Activated gamma-delta T cell treated with anti-CD3 and anti-CD28 coated beads, Interleukin-2, amount 50 U/mL, for 16 hours (primary cell): ENCODE results near the gene USP5.
A peak's percentile ranks its signal among the peaks of the same experiment; 100 is the strongest.

ENCODE experiments used
- DNase-seq: peaks from one replicate; pipeline ENCODE4 v3.0.0-alpha.2; 2020; ENCODE audit warnings: low read depth

USP5 gene

DNA sequence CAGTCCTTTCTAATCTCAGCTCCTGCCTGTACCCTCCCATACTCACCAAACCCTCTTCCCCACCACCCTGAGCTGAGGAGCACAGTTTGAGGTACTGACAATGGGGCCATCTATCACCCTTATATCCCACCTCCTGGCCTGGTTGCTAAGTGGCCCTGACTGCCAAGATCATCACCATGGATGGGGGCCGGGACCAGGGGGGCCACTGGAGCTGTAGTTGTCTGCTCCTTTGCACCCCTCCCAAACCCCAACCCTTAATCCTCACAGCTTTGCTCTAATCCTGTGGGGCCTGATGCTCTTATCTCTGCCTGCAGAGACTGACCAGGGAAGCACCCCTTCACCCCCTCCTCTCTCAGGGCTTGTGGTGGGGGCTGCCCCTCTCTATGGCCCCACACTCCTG, 11.6 kb upstream of the USP5 start:
- no peak for DNase-seq

DNA sequence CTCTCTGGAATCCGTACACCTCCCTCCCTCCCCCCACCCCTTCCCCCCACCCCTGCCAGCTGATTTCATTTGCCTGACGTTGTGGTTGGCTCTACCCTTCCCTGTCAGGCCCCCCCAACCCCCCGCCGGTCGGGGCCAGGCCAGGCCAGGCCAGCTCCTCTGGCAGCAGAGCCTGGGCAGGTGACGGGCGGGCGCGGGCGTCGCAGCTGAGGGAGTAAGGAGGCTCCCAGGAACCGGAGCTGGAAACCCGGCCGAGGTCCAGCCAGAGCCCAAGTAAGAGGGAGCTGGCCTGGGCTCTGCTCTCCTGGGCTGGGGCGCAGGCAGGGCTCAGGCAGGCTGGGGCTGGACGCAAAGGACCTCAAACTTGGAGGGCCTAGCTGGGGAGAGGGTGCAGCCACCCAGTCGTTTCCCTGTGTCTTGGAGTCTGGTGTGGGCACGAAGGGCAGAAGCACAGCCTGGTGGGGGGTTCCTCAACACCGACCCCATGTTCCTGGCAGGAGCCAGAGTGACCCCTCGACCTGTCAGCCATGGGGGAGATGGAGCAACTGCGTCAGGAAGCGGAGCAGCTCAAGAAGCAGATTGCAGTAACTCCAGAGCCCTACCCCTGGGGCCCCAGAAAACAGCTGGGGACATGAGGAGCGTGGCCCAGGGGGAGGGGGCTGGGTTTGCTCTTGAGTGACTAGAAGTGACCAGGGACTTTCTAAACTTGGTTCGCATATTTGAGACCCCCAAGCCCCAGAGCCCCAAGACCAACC, 11.0 kb upstream of the USP5 start, which contains the start of gene GNB3:
Gene GNB3 (plus strand): TSS at position 165 of the 755 bp plus-strand sequence. CDS start 363 bp downstream, at position 528.
- DNase-seq = no peak

DNA sequence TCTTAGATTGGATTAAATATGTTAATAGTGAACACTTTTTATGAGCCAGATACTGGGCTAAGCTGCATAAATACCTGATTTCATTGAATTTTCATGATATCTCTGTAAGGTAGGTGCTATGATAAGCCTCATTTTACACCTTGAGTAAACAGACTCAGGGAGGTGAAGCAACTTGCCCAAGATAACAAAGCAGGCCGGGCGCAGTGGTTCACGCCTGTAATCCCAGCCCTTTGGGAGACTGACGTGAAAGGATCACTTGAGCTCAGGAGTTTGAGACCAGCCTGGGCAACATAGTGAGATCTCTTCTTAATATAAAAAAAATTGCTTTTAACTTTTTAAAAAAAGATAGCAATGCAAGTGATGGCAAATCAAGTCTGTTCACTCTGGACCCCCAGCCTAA, 9.9 kb upstream of the USP5 start:
- DNase-seq = no peak

DNA sequence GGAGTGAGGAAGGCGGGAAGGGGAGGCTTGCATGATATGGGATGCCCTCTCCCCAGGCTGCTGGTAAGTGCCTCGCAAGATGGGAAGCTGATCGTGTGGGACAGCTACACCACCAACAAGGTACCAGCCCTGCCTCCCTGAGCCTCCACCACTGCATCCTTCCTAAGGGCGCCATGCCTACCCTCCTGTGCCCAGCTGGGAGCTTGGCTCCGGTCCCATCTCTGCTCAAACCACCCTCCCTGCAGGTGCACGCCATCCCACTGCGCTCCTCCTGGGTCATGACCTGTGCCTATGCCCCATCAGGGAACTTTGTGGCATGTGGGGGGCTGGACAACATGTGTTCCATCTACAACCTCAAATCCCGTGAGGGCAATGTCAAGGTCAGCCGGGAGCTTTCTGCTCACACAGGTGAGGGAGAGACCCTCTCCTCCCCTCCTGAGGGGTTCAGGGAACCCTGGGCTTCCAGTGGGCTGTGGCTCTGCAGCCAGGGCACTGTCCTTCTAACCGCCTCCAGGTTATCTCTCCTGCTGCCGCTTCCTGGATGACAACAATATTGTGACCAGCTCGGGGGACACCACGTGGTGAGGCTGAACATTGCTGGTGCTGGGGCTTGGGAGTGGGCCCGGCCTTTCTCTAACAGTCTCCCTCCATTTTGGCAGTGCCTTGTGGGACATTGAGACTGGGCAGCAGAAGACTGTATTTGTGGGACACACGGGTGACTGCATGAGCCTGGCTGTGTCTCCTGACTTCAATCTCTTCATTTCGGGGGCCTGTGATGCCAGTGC, 8.6 kb upstream of the USP5 start:
- DNase-seq = no peak

DNA sequence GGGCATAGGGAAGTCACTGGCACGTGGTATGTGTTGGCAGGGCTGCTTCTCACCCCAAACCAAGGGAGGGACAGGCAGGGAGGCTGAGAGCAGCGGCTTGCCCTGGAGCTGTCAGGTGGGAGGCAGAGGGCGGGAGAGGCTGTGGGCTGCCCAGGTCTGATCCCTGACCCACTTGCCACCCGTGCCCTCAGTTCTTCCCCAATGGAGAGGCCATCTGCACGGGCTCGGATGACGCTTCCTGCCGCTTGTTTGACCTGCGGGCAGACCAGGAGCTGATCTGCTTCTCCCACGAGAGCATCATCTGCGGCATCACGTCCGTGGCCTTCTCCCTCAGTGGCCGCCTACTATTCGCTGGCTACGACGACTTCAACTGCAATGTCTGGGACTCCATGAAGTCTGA, 6.6 kb upstream of the USP5 start:
- DNase-seq = no peak

DNA sequence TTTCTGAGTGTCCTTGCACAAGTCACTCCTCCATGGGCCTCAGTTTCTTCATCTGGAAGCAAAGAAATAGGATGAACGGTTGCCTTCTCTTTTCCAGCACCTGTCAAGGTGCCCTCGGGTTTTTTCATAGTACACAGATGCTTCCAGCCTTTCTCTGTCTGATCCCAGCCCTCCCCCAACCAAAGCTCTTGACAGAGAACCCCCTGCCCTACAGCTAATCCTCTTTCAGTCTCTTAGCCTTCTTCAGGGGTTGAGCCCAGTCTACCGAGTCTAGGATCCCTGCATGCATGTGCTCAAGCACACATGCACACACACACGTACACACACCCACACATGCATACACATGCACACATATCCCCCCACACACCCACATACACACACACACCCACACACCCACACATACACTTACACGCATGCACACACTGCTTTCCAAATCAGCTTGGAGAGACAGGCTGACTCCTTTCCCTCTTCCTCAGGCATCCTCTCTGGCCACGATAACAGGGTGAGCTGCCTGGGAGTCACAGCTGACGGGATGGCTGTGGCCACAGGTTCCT, 5.6 kb upstream of the USP5 start:
- no peak for DNase-seq

DNA sequence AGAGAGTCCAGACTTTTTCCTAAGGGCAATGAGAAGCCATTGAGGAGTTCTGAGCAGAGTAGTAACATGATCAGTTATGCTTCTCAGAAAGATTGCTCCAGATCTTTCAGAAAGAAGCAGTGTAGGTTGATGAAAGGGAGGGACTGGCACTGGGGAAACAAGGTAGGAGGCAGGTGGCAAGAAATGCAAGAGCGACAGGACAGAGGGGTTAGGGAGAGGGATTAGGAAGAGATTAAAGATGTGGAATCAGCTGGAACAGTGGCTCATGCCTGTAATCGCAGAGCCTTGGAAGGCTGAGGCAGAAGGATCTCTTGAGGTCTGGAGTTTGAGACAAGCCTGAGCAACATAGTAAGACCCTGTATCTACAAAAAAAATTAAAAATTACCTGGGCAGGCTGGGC, 4.3 kb upstream of the USP5 start:
- DNase-seq = no peak

DNA sequence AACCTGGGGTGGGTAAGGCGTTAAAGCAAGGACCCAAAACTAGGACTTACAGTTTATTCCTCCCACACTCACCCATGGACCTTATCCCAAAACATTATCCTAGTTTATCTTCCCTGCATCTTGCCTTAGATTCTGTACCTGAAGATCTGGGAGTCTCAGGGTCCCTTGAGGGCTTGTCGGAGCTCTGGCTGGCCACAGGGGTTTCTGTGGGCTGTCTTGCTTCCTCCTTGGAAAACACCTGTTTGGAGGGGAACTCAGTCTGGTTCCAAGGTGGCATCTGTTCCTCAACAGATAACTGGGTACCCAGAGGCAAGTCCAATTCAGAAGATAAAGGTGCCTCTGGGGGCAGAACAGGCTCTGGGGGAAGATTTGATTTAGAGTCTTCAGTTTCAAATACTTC, 2.5 kb upstream of the USP5 start:
- no peak for DNase-seq

DNA sequence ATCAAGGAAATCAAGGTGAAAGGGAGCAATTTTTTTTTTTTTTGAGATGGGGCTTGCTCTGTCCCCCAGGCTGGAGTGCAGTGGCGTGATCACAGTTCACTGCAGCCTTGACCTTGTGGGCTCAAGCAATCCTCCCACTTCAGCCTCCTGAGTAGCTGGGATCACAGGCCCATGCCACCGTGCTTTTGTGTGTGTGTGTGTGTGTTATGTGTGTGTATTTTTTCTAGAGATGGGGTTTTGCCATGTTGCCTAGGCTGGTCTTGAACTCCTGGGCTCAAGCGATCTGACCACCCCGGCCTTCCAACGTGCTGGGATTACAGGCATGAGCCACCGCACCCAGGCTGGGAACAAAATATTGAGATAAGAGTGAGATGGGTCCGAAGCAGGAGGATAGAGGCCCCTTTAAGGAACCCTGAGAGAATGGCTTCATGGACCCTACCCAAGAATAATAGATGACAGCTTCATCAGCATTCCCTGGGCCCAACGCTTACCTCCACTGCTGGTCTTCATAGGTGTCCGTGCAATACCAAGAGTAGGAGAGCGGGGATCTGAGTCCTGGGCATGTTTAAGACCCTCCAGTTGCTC, 1.9 kb upstream of the USP5 start:
- no peak for DNase-seq

DNA sequence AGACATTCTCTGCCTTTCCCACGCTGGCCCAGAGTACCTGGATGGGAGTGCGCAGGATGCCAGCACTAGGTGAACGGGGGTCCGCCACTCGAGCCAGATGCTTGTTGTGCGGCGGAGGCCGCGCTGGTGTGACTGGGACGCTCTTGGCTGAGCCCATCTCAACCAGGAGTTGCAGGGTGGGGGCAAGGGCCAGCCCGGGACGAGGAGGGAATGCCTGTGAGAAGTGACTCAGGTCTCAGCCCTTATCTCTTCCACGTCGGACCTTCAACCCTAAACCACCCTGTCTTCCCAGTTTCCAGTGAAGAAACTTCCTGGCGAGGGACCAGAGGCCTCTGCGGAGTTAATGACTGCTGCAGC, 1.2 kb upstream of the USP5 start:
- DNase-seq = no peak

DNA sequence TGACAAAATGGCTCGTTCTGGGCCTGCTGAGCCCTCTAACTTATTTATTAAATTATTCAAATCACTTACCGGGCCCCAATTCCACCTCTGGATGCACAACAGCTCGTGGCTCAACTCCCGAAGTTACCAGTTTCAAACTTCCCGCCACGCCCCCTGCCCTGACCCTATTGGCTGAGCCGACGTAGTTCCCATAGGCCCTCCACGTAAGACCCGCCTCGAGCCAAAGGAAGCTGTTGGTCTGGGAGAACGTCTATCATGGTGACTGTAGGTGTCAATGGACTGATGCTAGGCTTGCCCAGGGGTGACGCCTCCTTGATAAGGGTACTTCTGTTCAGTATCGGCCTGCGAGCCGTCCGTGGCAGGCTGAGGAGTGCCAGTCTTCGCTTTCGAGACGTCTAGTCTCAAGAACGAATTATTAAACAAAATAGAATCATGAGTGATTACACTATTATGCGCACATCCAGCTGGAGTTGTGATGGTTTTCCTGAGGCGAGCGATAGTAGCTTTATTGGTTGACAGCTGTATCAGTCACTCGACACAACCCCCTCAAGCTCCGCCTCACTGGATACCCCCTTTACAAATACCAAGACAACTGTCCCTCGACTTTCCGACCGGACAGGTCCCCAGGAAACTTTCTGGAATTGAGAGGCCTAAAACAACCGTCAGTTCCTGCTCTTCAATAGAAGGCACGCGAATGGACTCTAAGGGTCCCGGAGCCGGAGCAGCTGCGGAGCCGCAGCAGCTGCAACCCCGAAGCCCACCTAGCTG, 613 bp upstream of the USP5 start, which contains the start of gene CDCA3:
Gene CDCA3 (minus strand): TSS at position 134 of the 768 bp plus-strand sequence. CDS start 334 bp downstream, outside the sequence.
- DNase-seq = peak; percentile 89

DNA sequence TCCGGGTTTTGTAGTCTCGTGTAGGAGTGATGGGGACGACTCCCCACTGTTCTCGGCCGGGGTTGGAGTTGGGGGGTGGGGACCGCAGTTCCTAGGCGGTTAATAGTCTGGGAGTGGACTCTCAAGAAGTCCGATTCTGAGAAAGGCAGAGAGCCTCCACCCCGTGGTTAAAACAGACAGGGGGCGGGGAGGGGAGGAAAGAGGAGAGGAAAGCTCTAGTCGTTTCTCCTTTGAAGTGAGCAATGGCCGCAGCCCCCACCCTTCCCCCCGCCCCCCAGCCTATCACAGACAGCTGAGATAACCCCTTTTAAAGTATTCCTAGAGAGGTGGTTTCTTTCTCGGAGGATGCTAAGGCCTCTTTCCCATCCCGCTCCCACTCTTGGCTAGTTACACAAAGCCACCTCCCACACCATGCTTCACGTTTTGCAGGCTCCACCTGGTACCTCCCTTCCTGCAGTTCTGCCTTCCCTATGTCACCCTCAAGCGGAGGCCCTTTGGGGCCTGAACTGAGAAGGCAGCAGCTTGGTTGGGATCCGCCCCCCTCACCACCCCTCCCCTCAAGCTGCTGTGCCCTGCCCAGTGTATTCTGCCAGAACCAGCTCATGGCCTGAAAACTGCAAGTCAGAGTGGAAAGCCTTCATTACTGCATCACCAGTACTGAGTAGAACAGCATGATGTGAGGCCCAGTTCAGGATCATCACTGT, 853 bp downstream of the USP5 start:
- no peak for DNase-seq

DNA sequence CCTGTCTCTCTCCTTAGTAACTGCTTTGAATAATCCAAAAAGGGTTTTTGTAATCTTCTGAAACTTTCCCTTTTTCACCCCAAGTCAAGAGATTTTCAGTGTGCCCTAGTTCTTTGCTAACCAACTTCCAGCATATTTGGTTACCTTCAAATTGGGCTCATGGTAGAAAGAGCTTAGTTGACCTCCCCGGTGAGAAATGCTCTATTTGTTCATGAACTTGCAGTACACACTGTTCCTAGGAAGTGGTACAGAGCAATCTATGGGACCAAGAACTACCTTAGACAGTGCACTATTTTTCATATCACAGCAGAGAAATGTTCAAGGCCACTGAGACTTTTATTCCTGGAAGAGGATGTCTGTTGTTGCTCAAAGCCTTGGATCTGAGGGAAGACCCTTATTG, 1.7 kb downstream of the USP5 start:
- no peak for DNase-seq

DNA sequence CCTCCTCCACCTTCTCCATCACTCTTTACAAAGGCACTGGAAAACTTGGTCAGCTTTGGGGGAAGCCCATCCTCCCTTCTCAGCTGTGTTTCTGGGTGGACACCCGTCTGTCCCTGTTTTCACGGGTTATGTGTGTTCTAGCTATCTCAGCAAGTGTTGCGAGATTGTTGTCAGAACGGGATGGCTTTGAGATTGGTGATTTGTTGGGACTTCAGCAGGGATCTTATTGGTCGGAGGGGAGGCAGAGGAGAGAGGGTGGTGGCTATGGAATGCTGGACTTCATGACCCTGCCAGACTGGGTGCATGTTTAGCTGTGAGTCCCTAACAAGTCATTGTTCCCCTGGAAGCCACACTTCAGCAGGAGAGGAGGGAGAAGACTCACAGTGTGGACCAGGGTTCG, 2.1 kb downstream of the USP5 start:
- DNase-seq = no peak

DNA sequence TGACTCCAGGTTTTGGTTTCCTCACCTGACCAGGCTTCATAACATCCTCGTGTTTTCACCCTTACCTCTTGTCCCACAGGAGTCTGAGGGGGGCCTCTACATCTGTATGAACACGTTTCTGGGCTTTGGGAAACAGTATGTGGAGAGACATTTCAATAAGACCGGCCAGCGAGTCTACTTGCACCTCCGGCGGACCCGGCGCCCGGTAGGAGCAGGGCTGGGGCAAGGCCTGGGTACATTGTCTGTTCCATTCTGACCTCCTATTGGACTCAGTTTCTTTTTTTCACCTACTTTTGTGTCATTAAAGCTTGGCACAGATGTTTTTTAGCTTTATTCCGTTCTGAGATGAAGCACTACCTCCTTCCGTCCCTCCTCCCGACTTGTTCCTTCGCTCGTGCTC, 3.4 kb downstream of the USP5 start:
- DNase-seq = no peak

DNA sequence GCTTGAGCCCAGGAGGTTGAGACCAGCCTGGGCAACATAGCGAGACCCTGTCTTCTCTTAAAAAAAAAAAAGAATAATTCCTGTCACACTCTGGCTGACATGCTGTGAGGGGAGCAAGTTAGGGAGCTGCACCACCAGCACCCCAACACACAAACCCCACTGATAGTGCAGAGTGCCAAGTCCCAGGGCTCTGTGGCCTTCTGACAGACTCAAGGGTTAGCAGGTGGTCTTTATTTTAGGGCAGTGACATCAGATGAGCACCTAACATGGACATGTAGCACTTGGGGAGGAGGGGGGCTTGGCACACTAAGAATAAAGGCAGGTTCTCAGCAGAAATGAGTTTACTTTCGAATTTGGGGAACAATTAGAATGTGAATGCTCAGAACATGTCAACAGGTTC, 6.8 kb downstream of the USP5 start:
- DNase-seq = no peak

DNA sequence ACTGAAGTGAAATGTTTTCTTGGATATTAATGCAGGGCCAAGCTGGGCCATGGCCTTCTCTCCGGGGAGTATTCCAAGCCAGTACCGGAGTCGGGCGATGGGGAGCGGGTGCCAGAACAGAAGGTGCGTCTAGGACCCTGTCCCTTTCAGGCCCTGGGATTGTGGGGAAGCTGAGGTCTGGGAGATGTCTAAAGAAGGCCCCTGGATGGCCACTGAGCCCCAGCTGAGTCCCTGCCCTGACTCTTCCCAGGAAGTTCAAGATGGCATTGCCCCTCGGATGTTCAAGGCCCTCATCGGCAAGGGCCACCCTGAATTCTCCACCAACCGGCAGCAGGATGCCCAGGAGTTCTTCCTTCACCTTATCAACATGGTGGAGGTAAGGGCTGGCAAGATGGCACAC, 8.2 kb downstream of the USP5 start:
- DNase-seq = no peak

DNA sequence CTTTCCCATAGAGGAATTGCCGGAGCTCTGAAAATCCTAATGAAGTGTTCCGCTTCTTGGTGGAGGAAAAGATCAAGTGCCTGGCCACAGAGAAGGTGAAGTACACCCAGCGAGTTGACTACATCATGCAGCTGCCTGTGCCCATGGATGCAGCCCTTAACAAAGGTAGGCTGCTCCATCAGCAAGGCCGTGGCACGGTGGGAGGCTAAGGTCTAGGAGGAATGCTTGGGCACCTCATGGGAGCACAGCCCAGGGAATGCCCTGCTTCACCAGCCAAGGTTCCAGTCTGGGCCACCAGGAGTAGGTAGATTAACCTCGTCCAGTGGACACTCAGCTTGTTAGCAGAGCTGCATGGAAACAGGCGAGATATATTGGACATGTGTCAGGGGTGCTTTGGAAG, 9.0 kb downstream of the USP5 start:
- no peak for DNase-seq

DNA sequence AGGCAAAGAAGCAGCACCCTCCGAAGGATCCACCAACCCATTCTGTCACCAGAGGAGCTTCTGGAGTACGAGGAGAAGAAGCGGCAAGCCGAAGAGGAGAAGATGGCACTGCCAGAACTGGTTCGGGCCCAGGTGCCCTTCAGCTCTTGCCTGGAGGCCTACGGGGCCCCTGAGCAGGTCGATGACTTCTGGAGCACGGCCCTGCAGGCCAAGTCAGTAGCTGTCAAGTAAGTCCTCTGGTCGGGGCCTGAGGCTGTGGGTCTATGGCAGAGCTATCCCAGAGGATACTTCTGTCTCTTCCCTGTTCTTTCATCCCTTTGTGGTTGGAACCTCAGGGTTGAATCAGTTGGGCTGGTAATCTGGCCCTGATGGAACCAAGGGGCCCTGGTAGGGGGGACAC, 9.4 kb downstream of the USP5 start:
- DNase-seq = no peak

DNA sequence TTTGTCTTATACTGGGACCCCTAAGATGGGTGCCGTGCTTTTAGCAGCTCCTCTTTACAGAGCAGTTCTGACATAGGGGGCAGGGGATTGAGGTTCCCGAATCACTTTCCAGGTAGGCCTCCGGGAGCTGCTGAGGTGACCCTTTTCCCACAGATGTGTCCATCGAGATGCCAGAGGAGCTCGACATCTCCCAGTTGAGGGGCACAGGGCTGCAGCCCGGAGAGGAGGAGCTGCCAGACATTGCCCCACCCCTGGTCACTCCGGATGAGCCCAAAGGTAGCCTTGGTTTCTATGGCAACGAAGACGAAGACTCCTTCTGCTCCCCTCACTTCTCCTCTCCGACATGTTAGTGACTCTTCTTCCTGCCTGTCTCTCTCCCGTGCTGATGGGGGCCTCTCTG, 11.1 kb downstream of the USP5 start:
- no peak for DNase-seq

DNA sequence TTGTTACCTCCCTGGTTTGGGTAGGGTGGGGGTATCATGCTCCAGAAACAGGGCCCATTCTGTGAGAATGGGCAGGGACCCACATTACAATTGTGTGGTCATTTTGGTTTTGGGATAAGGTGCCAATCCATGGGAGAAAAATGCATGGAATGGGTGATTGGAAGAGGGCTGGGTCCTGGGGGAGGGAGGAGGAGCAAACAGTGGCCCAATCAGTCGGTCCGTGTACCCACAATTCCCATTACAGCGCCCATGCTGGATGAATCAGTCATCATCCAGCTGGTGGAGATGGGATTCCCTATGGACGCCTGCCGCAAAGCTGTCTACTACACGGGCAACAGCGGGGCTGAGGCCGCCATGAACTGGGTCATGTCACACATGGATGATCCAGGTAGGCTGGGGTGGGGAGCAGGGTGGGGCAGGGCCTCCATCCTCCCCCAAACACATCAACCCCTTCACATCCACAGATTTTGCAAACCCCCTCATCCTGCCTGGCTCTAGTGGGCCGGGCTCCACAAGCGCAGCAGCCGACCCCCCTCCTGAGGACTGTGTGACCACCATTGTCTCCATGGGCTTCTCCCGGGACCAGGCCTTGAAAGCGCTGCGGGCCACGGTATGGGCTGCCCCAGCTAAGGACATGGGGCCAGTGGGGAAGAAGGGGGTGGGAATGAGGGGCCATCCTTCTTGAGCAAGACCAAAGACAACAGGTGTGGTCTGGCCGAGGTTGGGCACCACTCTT, 11.8 kb downstream of the USP5 start:
- no peak for DNase-seq
